Measurements from ENCODE around the gene UST. TPM values are rescaled to one million over a fixed set of nuclear protein-coding genes. Genes with fewer than 3 reads are reported as not detected.

UST gene
- total and polyA plus RNA-seq, 2 of the 8 experiments (the other 6 are each of a cell fraction or from before 2014, with no cell fraction given), result 13.5 to 34.5 TPM

- H4K5ac ChIP-seq (ENCODE audit: insufficient read length, low read depth, low read length), result no peak overlapping the region
- no peaks in the 10 kb centered on the region for H3K27me3 ChIP-seq (replicated peaks in 1 of 4; ENCODE audit: control insufficient read depth in 3 of 4, extremely low read depth in 1 of 4, insufficient read depth in 3 of 4, low read length in 3 of 4)
- no peaks in the 10 kb centered on the region for H3K9me3 ChIP-seq (ENCODE audit: insufficient read depth in 2 of 2, low read depth in 1 of 2, low read length in 1 of 2)
- no peaks in the 10 kb centered on the region for H3K79me1 ChIP-seq (ENCODE audit: low read depth, low read length)
- H3K4me1 ChIP-seq (replicated peaks in 1 of 4; ENCODE audit: control insufficient read depth in 3 of 4, insufficient read depth in 4 of 4, low read length in 3 of 4), result peaks cover 0 to 8% (median 2%) of the 10 kb centered on the region in 4 experiments; a peak in 4 of 7 replicates
- no peak overlapping the region for H2BK5ac ChIP-seq (ENCODE audit: low read depth, low read length)
- FAIRE-seq (no peak), DNase-seq (ENCODE audit: low read depth in 1 of 2, low spot score in 2 of 2) (no peak)
- no peak overlapping the region for H3K56ac ChIP-seq (replicated peaks; ENCODE audit: insufficient read length, low read depth, low read length)
- no peak overlapping the region for H4K8ac ChIP-seq (ENCODE audit: extremely low read depth, insufficient read depth, low read length)
- H4K91ac ChIP-seq (replicated peaks; ENCODE audit: insufficient read length, low read length), result no peak overlapping the region
- ChIA-PET CTCF (ENCODE audit: partially characterized antibody) (interaction anchor here (0.9 to 1.1 kb wide), 2 partner anchors 200 to 367 kb away, joined by 3 read pairs; no protein-coding TSS in a partner anchor), POLR2A (ENCODE audit: partially characterized antibody) (no interaction called here)
- H2BK20ac ChIP-seq (ENCODE audit: low read length), result no peak overlapping the region
- H3K4ac ChIP-seq (replicated peaks; ENCODE audit: insufficient read length, low read depth, low read length), result no peak overlapping the region
- no peak overlapping the region for H3K18ac ChIP-seq (ENCODE audit: extremely low read depth, low read length)
- no peaks in the 10 kb centered on the region for H3K23me2 ChIP-seq (ENCODE audit: low read depth, low read length)
- H3K36me3 ChIP-seq (ENCODE audit: control insufficient read depth in 2 of 4, insufficient read depth in 4 of 4, low read length in 3 of 4), result peaks cover 0 to 6% (median 0%) of the 10 kb centered on the region in 4 experiments; a peak in 3 of 8 replicates
- H2BK15ac ChIP-seq (ENCODE audit: low read length), result no peak overlapping the region
- no peak overlapping the region for H3K27ac ChIP-seq (ENCODE audit: low read depth, low read length)
- H3K4me2 ChIP-seq (ENCODE audit: insufficient read depth in 1 of 2, low read depth in 2 of 2, low read length in 2 of 2), result no peak overlapping the region
- no peak overlapping the region for H2AK5ac ChIP-seq (ENCODE audit: low read depth, low read length)
- no peak overlapping the region for H3K9ac ChIP-seq (replicated peaks in 1 of 4; ENCODE audit: extremely low read depth in 1 of 4, low read depth in 3 of 4, low read length in 3 of 4)
- peaks cover 0 to 13% of the 10 kb centered on the region in 2 experiments; a peak in 2 of 4 replicates for H3K79me2 ChIP-seq (ENCODE audit: control insufficient read depth in 1 of 2, insufficient read depth in 2 of 2, low read length in 2 of 2)
- WGBS, 2 experiments (ENCODE audit: extremely low coverage in 1 of 2, insufficient coverage in 1 of 2, insufficient read length in 1 of 2, insufficient replicate concordance in 2 of 2, low coverage in 1 of 2, low lambda C conversion rate in 2 of 2, missing lambda C conversion rate in 1 of 2), result 96% methylated on average over 1 of the region's 1 CpG; no CpG with 5 or more reads in 1 of the 2 experiments
- no peak overlapping the region for H3K14ac ChIP-seq (ENCODE audit: insufficient read length)
- H3K23ac ChIP-seq (ENCODE audit: insufficient read length), result no peak overlapping the region
- no peak overlapping the region for H3K4me3 ChIP-seq (ENCODE audit: extremely low read depth in 1 of 4, insufficient read depth in 2 of 4, low read depth in 3 of 4, low read length in 4 of 4)
- peaks cover 0 to 3% of the 10 kb centered on the region in 2 experiments for H4K20me1 ChIP-seq (replicated peaks in 1 of 2; ENCODE audit: control insufficient read depth in 1 of 2, insufficient read depth in 2 of 2, low read length in 2 of 2)
- no peak overlapping the region for H2AFZ ChIP-seq (ENCODE audit: low read length)
- H2BK120ac ChIP-seq (replicated peaks; ENCODE audit: low read depth, low read length), result no peak overlapping the region
- H2BK12ac ChIP-seq (ENCODE audit: low read depth, low read length), result no peak overlapping the region
Observed at GRCh38 chr6:148944608-148945007, 197.8 kb downstream of the UST start.

Data from H1 (cell line).